ACC112 (cell line): ENCODE results near the gene AARS2.
"Not testable (repeated sequence)": the region's sequence is repeated elsewhere in the genome, so short reads cannot be mapped to it uniquely, and the experiment has no call there.

ENCODE experiments used
- H2AFZ ChIP-seq: fragments of 200-600 bp; sonication (generic); one replicate; pipeline ENCODE4 v1.6.0; 2017; ENCODE audit warnings: antibody characterized with exemption, low read length; ENCODE audit not compliant: unreplicated experiment
- H3K27ac ChIP-seq: fragments of 200-600 bp; sonication (generic); 2 replicates; pipeline ENCODE4 v1.5.1; 2014; ENCODE audit warnings: low read depth, mild to moderate bottlenecking, antibody characterized with exemption, low read length, moderate library complexity
- H3K27me3 ChIP-seq: fragments of 200-600 bp; sonication (generic); 2 replicates; pipeline ENCODE4 v1.6.1; 2014; ENCODE audit warnings: mild to moderate bottlenecking, antibody characterized with exemption, low read length, moderate library complexity, mixed read lengths; ENCODE audit not compliant: insufficient read depth
- H3K36me3 ChIP-seq: fragments of 200-600 bp; sonication (generic); 2 replicates; pipeline ENCODE4 v1.6.1; 2016; ENCODE audit warnings: mild to moderate bottlenecking, antibody characterized with exemption, low read length, moderate library complexity, mixed read lengths; ENCODE audit not compliant: insufficient read depth
- H3K4me1 ChIP-seq: fragments of 200-600 bp; sonication (generic); one replicate; pipeline ENCODE4 v1.6.1; 2016; ENCODE audit warnings: low read length, mixed read lengths; ENCODE audit not compliant: insufficient read depth, unreplicated experiment, control insufficient read depth
- H3K4me3 ChIP-seq: fragments of 200-600 bp; sonication (generic); 2 replicates; pipeline ENCODE4 v1.5.1; 2014; ENCODE audit warnings: mild to moderate bottlenecking, low read depth, low read length
- H3K79me2 ChIP-seq: fragments of 200-600 bp; sonication (generic); one replicate; pipeline ENCODE4 v1.6.0; 2016; ENCODE audit warnings: low read length; ENCODE audit not compliant: control insufficient read depth, unreplicated experiment, insufficient read depth

The AARS2 gene

GRCh38 chr6:44328203-44328602 lies 15.1 kb upstream of the AARS2 start:
- H2AFZ ChIP-seq, H3K36me3 ChIP-seq, H3K4me3 ChIP-seq: not testable (repeated sequence)

DNA sequence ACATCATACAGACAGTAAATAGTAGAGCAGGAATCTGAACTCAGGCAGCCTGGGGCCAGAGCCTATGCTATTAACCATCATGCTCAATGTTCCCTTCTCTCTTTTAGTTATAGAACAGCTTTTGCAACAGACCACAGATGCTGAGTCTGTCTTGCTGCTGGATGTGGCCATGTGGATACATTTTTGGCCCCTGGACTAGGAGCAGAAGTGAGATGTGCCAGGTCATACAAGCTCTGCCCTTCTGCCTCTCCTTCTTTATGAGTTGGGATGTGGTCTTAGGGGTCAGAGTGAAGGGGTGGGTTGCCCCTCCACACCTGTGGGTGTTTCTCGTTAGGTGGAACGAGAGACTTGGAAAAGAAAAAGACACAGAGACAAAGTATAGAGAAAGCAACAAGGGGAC lies 14.6 kb upstream of the AARS2 start:
- Histone ChIP-seq H2AFZ (no peak overlapping the region), H3K36me3 (no peaks in the 10 kb centered on the region), H3K4me3 (no peak overlapping the region), H3K27me3 (peaks cover 52% of the 10 kb centered on the region), H3K4me1 (no peaks in the 10 kb centered on the region), H3K27ac (no peak overlapping the region), H3K79me2 (no peaks in the 10 kb centered on the region)

More at GRCh38 chr6:44328203-44328602, 15.1 kb upstream of the AARS2 start:
- not testable (repeated sequence) for H3K4me1 ChIP-seq, H3K27ac ChIP-seq, H3K79me2 ChIP-seq
- peaks cover 48% of the 10 kb centered on the region for H3K27me3 ChIP-seq

DNA sequence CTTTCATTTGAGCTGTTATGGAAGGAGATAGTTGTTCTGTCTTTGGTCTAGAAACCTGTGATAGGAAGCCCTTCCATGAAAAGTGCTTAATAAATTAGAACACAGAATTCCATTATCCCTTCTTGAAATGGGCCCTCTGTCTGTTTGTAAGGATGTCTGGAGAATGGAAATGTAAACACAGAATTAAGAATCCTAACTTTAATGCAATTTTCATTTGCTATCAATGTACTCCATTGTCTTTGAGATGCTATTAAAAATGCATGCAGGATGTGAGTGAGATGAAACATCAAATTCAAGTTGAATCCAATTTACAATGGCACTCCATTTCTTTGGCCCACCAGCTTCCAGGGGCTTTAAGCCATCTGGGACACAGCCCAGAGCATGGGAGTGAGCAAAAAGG lies 13.9 kb upstream of the AARS2 start:
- no peak overlapping the region for H2AFZ ChIP-seq
- H3K79me2 ChIP-seq, result no peaks in the 10 kb centered on the region
- H3K36me3 ChIP-seq, result no peaks in the 10 kb centered on the region
- H3K4me3 ChIP-seq, result no peak overlapping the region
- no peaks in the 10 kb centered on the region for H3K4me1 ChIP-seq
- peaks cover 56% of the 10 kb centered on the region for H3K27me3 ChIP-seq
- H3K27ac ChIP-seq, result no peak overlapping the region

GRCh38 chr6:44321210-44321609 lies 8.1 kb upstream of the AARS2 start:
- H3K4me3 ChIP-seq, result no peak overlapping the region
- no peak overlapping the region for H3K27ac ChIP-seq
- H3K4me1 ChIP-seq, result no peaks in the 10 kb centered on the region
- H3K36me3 ChIP-seq, result no peaks in the 10 kb centered on the region
- peaks cover 64% of the 10 kb centered on the region for H3K27me3 ChIP-seq
- no peak overlapping the region for H2AFZ ChIP-seq
- H3K79me2 ChIP-seq, result no peaks in the 10 kb centered on the region

GRCh38 chr6:44317136-44317631 lies 4.0 kb upstream of the AARS2 start:
- peaks cover 57% of the 10 kb centered on the region for H3K27me3 ChIP-seq
- not testable (repeated sequence) for H3K4me3 ChIP-seq, H3K79me2 ChIP-seq, H3K27ac ChIP-seq, H3K36me3 ChIP-seq, H3K4me1 ChIP-seq, H2AFZ ChIP-seq

DNA sequence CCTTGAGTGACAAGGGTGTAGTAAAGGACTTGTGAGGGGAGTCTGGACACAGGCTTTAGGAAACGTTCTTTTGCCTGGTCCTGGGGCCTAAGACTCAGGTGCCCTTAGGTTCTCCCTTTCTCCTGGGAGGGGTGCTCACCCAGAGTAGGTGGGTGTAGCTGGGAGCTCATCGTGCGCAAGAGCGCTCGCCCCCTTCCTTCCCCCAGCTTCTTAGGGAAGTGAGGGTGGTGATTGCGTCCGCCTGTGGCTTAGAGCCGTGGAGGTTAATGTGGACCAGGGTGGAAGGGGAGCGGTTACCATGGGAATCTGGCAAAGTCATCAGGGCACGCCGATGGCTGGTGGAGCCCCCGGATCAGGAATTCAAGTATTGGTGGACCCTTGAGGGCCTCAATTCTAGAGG lies 3.3 kb upstream of the AARS2 start:
- peaks cover 8% of the 10 kb centered on the region for H3K4me1 ChIP-seq
- peaks cover 55% of the 10 kb centered on the region for H3K27me3 ChIP-seq
- no peak overlapping the region for H3K4me3 ChIP-seq
- H2AFZ ChIP-seq, result no peak overlapping the region
- H3K27ac ChIP-seq, result no peak overlapping the region
- peaks cover 11% of the 10 kb centered on the region for H3K79me2 ChIP-seq
- H3K36me3 ChIP-seq, result peaks cover 2% of the 10 kb centered on the region; the same call in 1 of the 2 replicates

- Histone ChIP-seq H3K4me1 (peaks cover 8% of the 10 kb centered on the region), H3K36me3 (peaks cover 7% of the 10 kb centered on the region; the same call in 1 of the 2 replicates), H3K79me2 (peaks cover 11% of the 10 kb centered on the region), H2AFZ (no peak overlapping the region), H3K4me3 (no peak overlapping the region), H3K27me3 (peaks cover 50% of the 10 kb centered on the region), H3K27ac (no peak overlapping the region)
Observed at GRCh38 chr6:44315951-44316350, 2.8 kb upstream of the AARS2 start.

GRCh38 chr6:44315516-44315915 lies 2.4 kb upstream of the AARS2 start:
- H3K4me3 ChIP-seq, result no peak overlapping the region
- H3K4me1 ChIP-seq, result peaks cover 8% of the 10 kb centered on the region
- H2AFZ ChIP-seq, result no peak overlapping the region
- H3K36me3 ChIP-seq, result peaks cover 11% of the 10 kb centered on the region; the same call in 1 of the 2 replicates
- H3K27ac ChIP-seq, result no peak overlapping the region
- H3K27me3 ChIP-seq, result peaks cover 46% of the 10 kb centered on the region
- peaks cover 11% of the 10 kb centered on the region for H3K79me2 ChIP-seq

DNA sequence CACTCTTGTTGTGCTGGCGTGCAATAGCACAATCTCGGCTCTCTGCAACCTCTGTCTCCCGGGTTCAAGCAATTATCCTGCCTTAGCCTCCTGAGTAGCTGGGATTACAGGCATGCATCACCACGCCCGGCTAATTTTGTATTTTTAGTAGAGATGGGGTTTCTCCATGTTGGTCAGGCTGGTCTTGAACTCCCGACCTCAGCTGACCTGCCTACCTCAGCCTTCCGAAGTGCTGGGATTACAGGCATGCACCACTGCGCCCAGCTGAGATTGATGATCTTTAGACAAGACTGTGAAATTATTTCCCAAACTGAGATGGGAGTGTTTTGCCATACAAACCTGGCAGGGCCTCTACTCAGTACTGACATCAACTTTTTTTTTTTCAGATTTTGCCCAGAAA lies 1.5 kb upstream of the AARS2 start:
- Histone ChIP-seq H3K27me3 (peaks cover 37% of the 10 kb centered on the region), H3K79me2 (peaks cover 11% of the 10 kb centered on the region), H3K36me3 (peaks cover 17% of the 10 kb centered on the region; the same call in 1 of the 2 replicates)
- H3K4me1 ChIP-seq, H3K27ac ChIP-seq, H3K4me3 ChIP-seq, H2AFZ ChIP-seq: not testable (repeated sequence)

GRCh38 chr6:44311767-44312166 lies 1.4 kb downstream of the AARS2 start:
- Histone ChIP-seq H3K36me3 (peaks cover 19% of the 10 kb centered on the region; the same call in 1 of the 2 replicates), H3K4me3 (peak overlapping the region; percentile 86), H3K27ac (no peak overlapping the region)

DNA sequence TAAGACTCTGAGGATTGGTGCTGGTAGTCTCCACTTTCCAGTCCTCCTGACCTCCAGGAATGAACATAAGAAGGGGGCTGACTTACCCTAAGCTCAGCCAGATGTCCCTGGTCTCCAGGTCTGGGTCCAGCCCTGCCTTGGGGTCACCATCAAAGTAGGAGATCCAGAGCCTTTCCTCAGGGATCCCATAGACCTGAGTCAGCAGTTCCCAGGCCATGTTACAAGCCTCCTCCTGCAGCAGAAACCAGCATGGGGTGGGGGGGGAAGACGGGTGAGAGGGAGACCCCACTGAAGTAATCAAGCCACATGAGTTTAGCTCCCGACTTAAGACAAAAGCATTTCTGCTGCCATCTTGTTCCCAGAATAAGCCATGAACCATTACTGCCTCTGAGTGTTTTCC lies 1.8 kb downstream of the AARS2 start:
- peaks cover 19% of the 10 kb centered on the region; the same call in 1 of the 2 replicates for H3K36me3 ChIP-seq
- peaks cover 11% of the 10 kb centered on the region for H3K79me2 ChIP-seq
- H3K27ac ChIP-seq, result no peak overlapping the region
- H3K4me3 ChIP-seq, result no peak overlapping the region; the same call in 1 of the 2 replicates
- H2AFZ ChIP-seq, result no peak overlapping the region
- peaks cover 12% of the 10 kb centered on the region for H3K27me3 ChIP-seq
- H3K4me1 ChIP-seq, result peaks cover 8% of the 10 kb centered on the region

More at GRCh38 chr6:44311767-44312166, 1.4 kb downstream of the AARS2 start:
- Histone ChIP-seq H3K27me3 (peaks cover 15% of the 10 kb centered on the region), H3K79me2 (peaks cover 11% of the 10 kb centered on the region), H3K4me1 (peaks cover 8% of the 10 kb centered on the region), H2AFZ (no peak overlapping the region)
